H9 (cell line): Measurements from ENCODE around the gene STN1. TPM values are rescaled to one million over a fixed set of nuclear protein-coding genes. Genes with fewer than 3 reads are reported as not detected.

Experiments
- DNase-seq: peaks from one replicate; pipeline ENCODE4 v3.0.0-alpha.2; 2017
- H2AFZ ChIP-seq: one replicate; pipeline ENCODE4 v1.6.1; 2013; ENCODE audit warnings: mild to moderate bottlenecking, low read length, control low read depth, moderate library complexity
- H2AK5ac ChIP-seq: 2 replicates; pipeline ENCODE4 v1.6.1; 2013; ENCODE audit warnings: low read length, control low read depth, mixed read lengths; ENCODE audit not compliant: insufficient read length
- H2BK120ac ChIP-seq: one replicate; pipeline ENCODE4 v1.6.1; 2013; ENCODE audit warnings: low read depth, mild to moderate bottlenecking, low read length, control low read depth, inconsistent platforms; ENCODE audit not compliant: poor library complexity, severe bottlenecking
- H2BK12ac ChIP-seq: 2 replicates; pipeline ENCODE4 v1.6.1; 2013; ENCODE audit warnings: low read length, control low read depth, mixed read lengths, low read depth; ENCODE audit not compliant: insufficient read length
- H2BK15ac ChIP-seq: 2 replicates; pipeline ENCODE4 v1.6.1; 2013; ENCODE audit warnings: low read depth, low read length, control low read depth
- H2BK20ac ChIP-seq: one replicate; pipeline ENCODE4 v1.6.1; 2013; ENCODE audit warnings: low read depth, mild to moderate bottlenecking, low read length, control low read depth, inconsistent platforms; ENCODE audit not compliant: poor library complexity, severe bottlenecking
- H2BK5ac ChIP-seq: 2 replicates; pipeline ENCODE4 v1.6.1; 2013; ENCODE audit warnings: low read length, control low read depth, mixed read lengths; ENCODE audit not compliant: insufficient read length
- H3K14ac ChIP-seq: 2 replicates; pipeline ENCODE4 v1.6.1; 2013; ENCODE audit warnings: low read length, control low read depth; ENCODE audit not compliant: insufficient read depth
- H3K18ac ChIP-seq: 2 replicates; pipeline ENCODE4 v1.6.1; 2013; ENCODE audit warnings: low read depth, mild to moderate bottlenecking, mixed read lengths, low read length, control low read depth; ENCODE audit not compliant: insufficient read length
- H3K23ac ChIP-seq: 2 replicates; pipeline ENCODE4 v1.6.1; 2013; ENCODE audit warnings: low read length, control low read depth, mixed read lengths, low read depth; ENCODE audit not compliant: insufficient read length
- H3K23me2 ChIP-seq: 2 replicates; pipeline ENCODE4 v1.6.1; 2013; ENCODE audit warnings: low read depth, mild to moderate bottlenecking, mixed read lengths, low read length, control low read depth; ENCODE audit not compliant: insufficient read length, poor library complexity, severe bottlenecking
- H3K27ac ChIP-seq: 2 replicates; pipeline ENCODE4 v1.5.1; 2013; ENCODE audit warnings: low read length, control low read depth, mixed read lengths, low read depth; ENCODE audit not compliant: insufficient read length
- H3K27me3 ChIP-seq: 2 replicates; pipeline ENCODE4 v1.6.1; 2013; ENCODE audit warnings: low read length, control low read depth, inconsistent platforms; ENCODE audit not compliant: insufficient read depth
- H3K4ac ChIP-seq: 2 replicates; pipeline ENCODE4 v1.6.1; 2013; ENCODE audit warnings: low read depth, mild to moderate bottlenecking, control low read depth, inconsistent platforms, low read length, moderate library complexity
- H3K4me1 ChIP-seq: 2 replicates; pipeline ENCODE4 v1.6.1; 2013; ENCODE audit warnings: low read length, control low read depth, inconsistent platforms; ENCODE audit not compliant: insufficient read depth
- H3K4me2 ChIP-seq: 2 replicates; pipeline ENCODE4 v1.6.1; 2013; ENCODE audit warnings: low read length, control low read depth, mixed read lengths; ENCODE audit not compliant: insufficient read length, insufficient read depth
- H3K56ac ChIP-seq: 2 replicates; pipeline ENCODE4 v1.6.1; 2013; ENCODE audit warnings: low read depth, mild to moderate bottlenecking, mixed read lengths, low read length, control low read depth; ENCODE audit not compliant: insufficient read length
- H3K79me1 ChIP-seq: 2 replicates; pipeline ENCODE4 v1.6.1; 2013; ENCODE audit warnings: low read depth, mild to moderate bottlenecking, moderate library complexity, low read length, control low read depth, inconsistent platforms; ENCODE audit not compliant: insufficient read depth, poor library complexity, severe bottlenecking
- H3K79me2 ChIP-seq: 2 replicates; pipeline ENCODE4 v1.6.1; 2013; ENCODE audit warnings: low read length, control low read depth, inconsistent platforms; ENCODE audit not compliant: insufficient read depth
- H3K9ac ChIP-seq: 2 replicates; pipeline ENCODE4 v1.6.1; 2013; ENCODE audit warnings: low read length, control low read depth, mixed read lengths; ENCODE audit not compliant: insufficient read length; ENCODE audit errors: extremely low read depth
- H3K9me3 ChIP-seq: one replicate; pipeline ENCODE4 v1.6.1; 2013; ENCODE audit warnings: low read depth, low read length, inconsistent platforms; ENCODE audit not compliant: control insufficient read depth
- H3T11ph ChIP-seq: one replicate; pipeline ENCODE4 v1.6.1; 2013; ENCODE audit warnings: mild to moderate bottlenecking, low read length, control low read depth, inconsistent platforms
- H4K20me1 ChIP-seq: one replicate; pipeline ENCODE4 v1.6.1; 2013; ENCODE audit not compliant: control insufficient read depth, insufficient read length, insufficient read depth
- H4K5ac ChIP-seq: 2 replicates; pipeline ENCODE4 v1.6.1; 2013; ENCODE audit warnings: low read depth, mild to moderate bottlenecking, mixed read lengths, low read length, control low read depth; ENCODE audit not compliant: insufficient read length
- H4K8ac ChIP-seq: replicated peaks from 2 replicates; pipeline ENCODE4 v1.6.1; 2013; ENCODE audit warnings: low read length, control low read depth, mixed read lengths, low read depth; ENCODE audit not compliant: insufficient read length
- H4K91ac ChIP-seq: 2 replicates; pipeline ENCODE4 v1.6.1; 2013; ENCODE audit warnings: low read depth, mild to moderate bottlenecking, moderate library complexity, mixed read lengths, low read length, control low read depth; ENCODE audit not compliant: insufficient read length
- H3K27ac Mint-ChIP-seq, 3 experiments: 2 replicates in 2 of 3; 3 replicates in 1 of 3; pipeline ENCODE4 v1.8.0; 2020 to 2021; ENCODE audit warnings: mixed read lengths in 3 of 3, mild to moderate bottlenecking in 1 of 3, moderate library complexity in 1 of 3
- H3K27me3 Mint-ChIP-seq: 2 replicates; pipeline ENCODE4 v1.8.0; 2021; ENCODE audit warnings: low read depth, mild to moderate bottlenecking, moderate library complexity, mixed read lengths
- H3K36me3 Mint-ChIP-seq, 3 experiments: 2 replicates in 2 of 3; 3 replicates in 1 of 3; pipeline ENCODE4 v1.8.0; 2020 to 2021; ENCODE audit warnings: low read depth in 3 of 3, mixed read lengths in 3 of 3; ENCODE audit not compliant: insufficient read depth in 1 of 3
- H3K4me1 Mint-ChIP-seq, 2 experiments: 2 replicates each; pipeline ENCODE4 v1.8.0; 2020; ENCODE audit warnings: mixed read lengths in 2 of 2
- H3K4me3 Mint-ChIP-seq, 2 experiments: 2 replicates in 1 of 2; 3 replicates in 1 of 2; pipeline ENCODE4 v1.8.0; 2020 to 2021; ENCODE audit warnings: mild to moderate bottlenecking in 2 of 2, mixed read lengths in 2 of 2, moderate library complexity in 1 of 2
- H3K9me3 Mint-ChIP-seq, 2 experiments: 2 replicates in 1 of 2; 3 replicates in 1 of 2; pipeline ENCODE4 v1.8.0; 2020; ENCODE audit warnings: mild to moderate bottlenecking in 2 of 2, mixed read lengths in 2 of 2, moderate library complexity in 1 of 2
- WGBS: extraction: QIAGEN DNeasy Blood & Tissue Kit; methylation state at CpG from one replicate; pipeline ENCODE4 v1.1.7; 2013; ENCODE audit warnings: missing lambda C conversion rate, low lambda C conversion rate, mixed read lengths; ENCODE audit not compliant: insufficient read length; ENCODE audit errors: extremely low coverage; 5-methylcytosine and 5-hydroxymethylcytosine counted together
- total RNA-seq: library from RNA; stranded (reverse); gene quantifications from 2 replicates; pipeline ENCODE4 v1.2.1, GENCODE V29; 2021
- TF ChIP-seq, protein P1 (sequence below): fragments of 200-600 bp; sonication (generic); conservative IDR thresholded peaks from 3 replicates; pipeline ENCODE4 v1.8.0; 2021; ENCODE audit warnings: antibody characterized with exemption, mild to moderate bottlenecking

The STN1 gene
- total RNA-seq, 1 experiment from 2014 or later = 11.3 TPM

GRCh38 chr10:103892181-103892580 lies 25.8 kb downstream of the STN1 start:
- Histone ChIP-seq H2AK5ac (no peak overlapping the region), H3K9me3 (no peaks in the 10 kb centered on the region), H4K20me1 (no peaks in the 10 kb centered on the region), H3K27ac (no peak overlapping the region), H2BK120ac (no peak overlapping the region), H3K79me2 (no peaks in the 10 kb centered on the region), H3K79me1 (no peaks in the 10 kb centered on the region), H3K9ac (no peak overlapping the region), H2BK5ac (no peak overlapping the region), H3K56ac (no peak overlapping the region), H2BK15ac (no peak overlapping the region), H4K8ac (no peak overlapping the region), H2BK12ac (no peak overlapping the region), H3K23me2 (no peaks in the 10 kb centered on the region), H3K14ac (no peak overlapping the region), H3K27me3 (no peaks in the 10 kb centered on the region), H3T11ph (no peak overlapping the region), H3K18ac (no peak overlapping the region), H2AFZ (no peak overlapping the region), H4K91ac (no peak overlapping the region), H3K23ac (no peak overlapping the region), H3K4ac (no peak overlapping the region), H3K4me1 (no peaks in the 10 kb centered on the region), H2BK20ac (no peak overlapping the region), H3K4me2 (no peak overlapping the region), H4K5ac (no peak overlapping the region)
- Mint-ChIP-seq H3K4me1 (peaks cover 11 to 12% of the 10 kb centered on the region in 2 experiments), H3K27me3 (no peaks in the 10 kb centered on the region), H3K36me3 (peaks cover 0 to 9% (median 1%) of the 10 kb centered on the region in 3 experiments; a peak in 5 of 7 replicates), H3K27ac (no peak overlapping the region), H3K9me3 (no peaks in the 10 kb centered on the region), H3K4me3 (no peak overlapping the region)
- no CpG with 5 or more reads among the region's 3 CpGs for WGBS
- TF ChIP-seq, protein P1, sequence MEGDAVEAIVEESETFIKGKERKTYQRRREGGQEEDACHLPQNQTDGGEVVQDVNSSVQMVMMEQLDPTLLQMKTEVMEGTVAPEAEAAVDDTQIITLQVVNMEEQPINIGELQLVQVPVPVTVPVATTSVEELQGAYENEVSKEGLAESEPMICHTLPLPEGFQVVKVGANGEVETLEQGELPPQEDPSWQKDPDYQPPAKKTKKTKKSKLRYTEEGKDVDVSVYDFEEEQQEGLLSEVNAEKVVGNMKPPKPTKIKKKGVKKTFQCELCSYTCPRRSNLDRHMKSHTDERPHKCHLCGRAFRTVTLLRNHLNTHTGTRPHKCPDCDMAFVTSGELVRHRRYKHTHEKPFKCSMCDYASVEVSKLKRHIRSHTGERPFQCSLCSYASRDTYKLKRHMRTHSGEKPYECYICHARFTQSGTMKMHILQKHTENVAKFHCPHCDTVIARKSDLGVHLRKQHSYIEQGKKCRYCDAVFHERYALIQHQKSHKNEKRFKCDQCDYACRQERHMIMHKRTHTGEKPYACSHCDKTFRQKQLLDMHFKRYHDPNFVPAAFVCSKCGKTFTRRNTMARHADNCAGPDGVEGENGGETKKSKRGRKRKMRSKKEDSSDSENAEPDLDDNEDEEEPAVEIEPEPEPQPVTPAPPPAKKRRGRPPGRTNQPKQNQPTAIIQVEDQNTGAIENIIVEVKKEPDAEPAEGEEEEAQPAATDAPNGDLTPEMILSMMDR = no peak
- DNase-seq = no peak
